ENCODE data around the gene CALML6.
A peak's percentile ranks its signal among the peaks of the same experiment; 100 is the strongest.

CALML6 gene

DNA sequence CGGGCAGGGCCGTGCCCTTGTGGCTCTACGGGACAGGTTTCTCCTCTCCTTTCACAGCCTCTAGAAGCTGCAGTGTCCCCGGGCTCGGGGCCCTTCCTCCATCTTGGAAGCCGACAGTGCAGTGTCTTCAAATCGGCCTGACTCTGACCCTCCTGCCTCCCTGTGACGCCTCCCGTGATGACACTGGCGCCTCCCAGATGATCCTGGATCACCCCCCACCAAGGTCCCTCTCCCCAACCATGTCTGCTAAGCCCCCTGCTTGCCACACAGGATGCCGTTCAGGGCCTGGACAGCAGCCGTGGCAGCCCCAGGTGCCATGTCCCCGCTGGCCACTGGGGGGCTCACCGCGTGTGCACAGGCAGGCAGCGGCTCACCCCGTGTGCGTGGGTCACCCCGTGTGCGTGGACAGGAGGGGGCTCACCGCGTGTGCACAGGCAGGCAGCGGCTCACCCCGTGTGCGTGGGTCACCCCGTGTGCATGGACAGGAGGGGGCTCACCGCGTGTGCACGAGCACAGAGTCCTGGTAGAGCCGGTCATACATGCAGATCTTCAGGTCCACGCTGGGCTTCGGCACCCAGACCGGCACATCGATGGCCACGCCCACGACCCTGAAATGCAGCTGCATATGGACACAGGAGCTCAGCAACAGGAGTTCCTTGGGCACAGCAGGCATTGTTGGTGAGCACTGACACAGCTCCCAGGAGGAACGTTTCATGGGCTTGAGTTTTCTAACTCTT, 28.9 kb downstream of the CALML6 start:
- TF ChIP-seq, protein P1, sequence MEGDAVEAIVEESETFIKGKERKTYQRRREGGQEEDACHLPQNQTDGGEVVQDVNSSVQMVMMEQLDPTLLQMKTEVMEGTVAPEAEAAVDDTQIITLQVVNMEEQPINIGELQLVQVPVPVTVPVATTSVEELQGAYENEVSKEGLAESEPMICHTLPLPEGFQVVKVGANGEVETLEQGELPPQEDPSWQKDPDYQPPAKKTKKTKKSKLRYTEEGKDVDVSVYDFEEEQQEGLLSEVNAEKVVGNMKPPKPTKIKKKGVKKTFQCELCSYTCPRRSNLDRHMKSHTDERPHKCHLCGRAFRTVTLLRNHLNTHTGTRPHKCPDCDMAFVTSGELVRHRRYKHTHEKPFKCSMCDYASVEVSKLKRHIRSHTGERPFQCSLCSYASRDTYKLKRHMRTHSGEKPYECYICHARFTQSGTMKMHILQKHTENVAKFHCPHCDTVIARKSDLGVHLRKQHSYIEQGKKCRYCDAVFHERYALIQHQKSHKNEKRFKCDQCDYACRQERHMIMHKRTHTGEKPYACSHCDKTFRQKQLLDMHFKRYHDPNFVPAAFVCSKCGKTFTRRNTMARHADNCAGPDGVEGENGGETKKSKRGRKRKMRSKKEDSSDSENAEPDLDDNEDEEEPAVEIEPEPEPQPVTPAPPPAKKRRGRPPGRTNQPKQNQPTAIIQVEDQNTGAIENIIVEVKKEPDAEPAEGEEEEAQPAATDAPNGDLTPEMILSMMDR (IDR thresholded peaks at IDR 0.05; ENCODE audit: extremely low read depth, missing control alignments): peak; percentile 88
- peak; percentile 78 for DNase-seq (ENCODE audit: low spot score)

DNA sequence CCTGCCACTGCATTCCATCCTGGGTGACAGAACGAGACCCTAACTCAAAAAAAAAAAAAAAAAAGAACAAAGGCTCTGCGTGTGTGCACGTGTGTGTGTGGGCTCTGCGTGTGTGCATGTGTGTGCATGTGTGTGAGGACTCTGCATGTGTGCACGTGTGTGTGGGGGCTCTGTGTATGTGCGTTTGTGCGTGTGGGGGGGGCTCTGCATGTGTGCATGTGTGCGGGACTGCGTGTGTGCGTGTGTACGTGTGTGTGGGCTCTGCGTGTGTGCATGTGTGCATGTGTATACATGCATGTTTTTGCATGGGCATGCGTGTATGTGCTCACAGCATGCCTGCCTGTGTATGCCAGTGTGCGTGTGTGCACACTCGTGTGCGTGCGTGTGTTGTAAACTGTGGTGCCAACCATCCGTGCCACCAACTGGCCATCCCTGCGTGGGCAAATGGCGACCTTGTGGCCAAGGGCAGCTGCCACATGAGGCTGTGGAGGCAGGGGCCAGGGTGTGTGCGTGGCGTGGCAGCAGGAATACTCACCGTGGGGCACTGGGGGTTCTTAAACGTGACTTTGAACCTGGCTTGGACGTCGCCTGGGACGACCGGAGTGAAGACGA, 30.8 kb downstream of the CALML6 start:
- DNase-seq (ENCODE audit: low spot score): no peak

DNA sequence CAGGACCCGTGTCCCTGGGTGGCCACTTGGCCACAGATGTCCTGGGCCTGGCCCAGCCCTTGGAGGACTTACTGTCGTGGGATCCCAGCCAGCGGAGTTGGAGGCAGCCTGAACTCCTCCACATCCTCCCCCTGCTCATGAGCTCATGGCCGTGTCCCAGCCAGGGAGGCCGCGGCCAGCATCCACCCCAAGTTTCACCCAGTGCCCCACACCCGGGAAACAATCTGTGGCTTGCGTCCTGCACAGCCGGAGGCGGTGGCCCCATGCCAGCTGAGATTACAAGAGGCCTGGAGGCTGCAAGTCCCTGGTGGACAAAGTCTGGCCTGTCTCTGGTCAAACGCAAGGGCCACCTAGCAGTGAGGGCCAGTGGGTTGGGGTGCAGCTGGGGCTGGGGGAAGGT, 31.5 kb downstream of the CALML6 start:
- TF ChIP-seq, protein P1 (IDR thresholded peaks at IDR 0.05; ENCODE audit: extremely low read depth, missing control alignments): no peak
- no peak for DNase-seq (ENCODE audit: low spot score)

More for the DNA sequence above, 30.8 kb downstream of the CALML6 start:
- TF ChIP-seq, protein P1 (IDR thresholded peaks at IDR 0.05; ENCODE audit: extremely low read depth, missing control alignments): no peak

DNA sequence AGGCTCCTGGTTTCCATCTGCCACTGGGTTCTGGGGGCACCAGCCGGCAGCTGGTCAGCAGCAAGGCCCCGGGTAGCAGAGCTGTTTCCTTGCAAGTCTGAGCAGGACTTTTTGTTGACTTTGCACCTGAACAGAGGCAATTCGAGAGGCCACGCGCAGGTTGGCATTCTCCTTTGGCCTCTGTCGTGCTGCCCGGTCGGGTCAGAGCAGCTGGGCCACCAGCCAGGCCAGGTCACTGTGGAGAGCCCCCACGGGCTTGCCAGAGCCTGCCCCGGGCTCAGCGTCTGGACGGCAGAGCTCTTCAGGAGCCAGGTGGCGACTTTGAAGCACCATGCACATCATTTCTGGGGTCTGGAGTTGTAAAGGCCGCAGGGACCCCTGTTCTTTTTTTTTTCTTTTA, 32.4 kb downstream of the CALML6 start:
- no peak for DNase-seq (ENCODE audit: low spot score)
- TF ChIP-seq, protein P1 (IDR thresholded peaks at IDR 0.05; ENCODE audit: extremely low read depth, missing control alignments): no peak

DNA sequence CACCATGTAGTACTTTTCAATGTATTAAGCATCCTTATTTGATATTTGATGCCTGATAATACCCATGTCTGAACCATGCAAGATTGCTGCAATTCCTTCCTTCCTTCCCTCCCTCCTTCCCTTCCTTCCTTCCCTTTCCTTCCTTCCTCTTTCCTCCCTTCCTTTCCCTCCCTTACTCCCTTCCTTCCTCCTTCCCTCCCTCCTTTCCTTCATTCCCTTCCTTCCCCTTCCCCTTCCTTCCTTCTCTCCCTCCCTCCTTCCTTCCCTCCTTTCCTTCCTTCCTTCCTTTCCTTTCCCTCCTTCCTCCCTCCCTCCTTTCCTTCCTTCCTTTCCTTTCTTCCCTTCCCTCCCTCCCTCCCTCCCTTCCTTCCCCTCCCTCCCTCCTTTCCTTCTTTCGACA, 33.7 kb downstream of the CALML6 start:
- no peak for DNase-seq (ENCODE audit: low spot score)
- TF ChIP-seq, protein P1 (IDR thresholded peaks at IDR 0.05; ENCODE audit: extremely low read depth, missing control alignments): no peak

DNA sequence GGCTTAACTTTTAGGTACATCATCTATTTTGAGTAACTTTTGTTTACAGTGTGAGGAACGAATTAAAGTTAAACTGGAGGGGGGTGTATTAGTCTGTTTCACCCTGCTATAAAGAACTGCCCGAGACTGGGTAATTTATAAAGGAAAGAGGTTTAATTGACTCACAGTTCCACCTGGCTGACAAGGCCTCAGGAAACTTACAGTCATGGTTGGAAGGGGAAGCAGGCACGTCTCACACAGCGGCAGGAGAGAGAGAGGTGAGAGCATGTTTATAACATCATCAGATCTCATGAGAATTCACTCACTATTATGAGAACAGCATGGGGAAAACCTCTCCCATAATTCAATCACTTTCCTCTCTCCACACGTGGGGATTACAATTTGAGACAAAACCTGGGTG, 35.9 kb downstream of the CALML6 start:
- no peak for DNase-seq (ENCODE audit: low spot score)
- TF ChIP-seq, protein P1 (IDR thresholded peaks at IDR 0.05; ENCODE audit: extremely low read depth, missing control alignments): no peak

DNA sequence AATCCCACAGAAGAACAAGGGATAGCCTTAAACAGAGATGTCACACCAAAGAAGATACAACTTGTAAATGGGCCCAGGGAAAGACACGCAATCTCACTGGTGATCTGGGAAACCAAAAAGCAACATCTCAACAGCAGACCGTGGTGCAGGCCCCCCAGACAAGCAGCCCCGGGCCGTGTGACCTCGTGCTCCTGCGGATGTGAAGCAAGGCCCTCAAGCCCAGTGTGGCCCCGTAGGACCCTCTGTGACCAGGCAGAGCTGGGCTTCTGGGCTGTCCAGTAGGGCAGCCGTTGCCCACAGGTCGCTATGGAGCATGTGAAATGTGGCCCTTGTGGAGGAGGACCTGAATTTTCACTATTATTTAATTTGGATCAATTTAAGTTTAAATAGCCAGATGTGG, 39.0 kb downstream of the CALML6 start:
- no peak for DNase-seq (ENCODE audit: low spot score)
- TF ChIP-seq, protein P1 (IDR thresholded peaks at IDR 0.05; ENCODE audit: extremely low read depth, missing control alignments): no peak

All from GM20000 (cell line).